IMR-90 (cell line): Measurements from ENCODE around the gene FAHD1. TPM values are rescaled to one million over a fixed set of nuclear protein-coding genes. Genes with fewer than 3 reads are reported as not detected.

Experiments used
- ATAC-seq: fragments of 200-7000 bp; cut with Tn5 transposase; 2 replicates; pipeline ENCODE4 v1.9.1; 2020; ENCODE audit warnings: low read depth, mild to moderate bottlenecking, moderate library complexity
- BruUV-seq: library from RNA; stranded (reverse); fragments of 400-500 nt; replicated peaks from 2 replicates; lab custom pipeline; 2021; lab: Mats Ljungman, UMichigan
- CTCF ChIA-PET: fragments of 300-600 bp; formaldehyde crosslinking; extraction: SDS; loops from one replicate; lab custom pipeline; 2021; ENCODE audit warnings: antibody characterized with exemption; lab: Yijun Ruan, JAX
- POLR2A ChIA-PET: fragments of 300-600 bp; sonication (Branson Sonifier 250); formaldehyde crosslinking; loops from one replicate; lab custom pipeline; 2022; ENCODE audit warnings: antibody characterized with exemption; ENCODE audit not compliant: unreplicated experiment; lab: Charles Lee
- DNase-seq: peaks from one replicate; pipeline ENCODE4 v3.0.0; 2013
- H2AFZ ChIP-seq: replicated peaks from 2 replicates; pipeline ENCODE3; 2013; ENCODE audit warnings: low read length, mild to moderate bottlenecking; ENCODE audit not compliant: poor library complexity
- H2AK5ac ChIP-seq: 2 replicates; pipeline ENCODE4 v1.6.1; 2013; ENCODE audit warnings: low read depth, low read length, inconsistent platforms
- H2AK9ac ChIP-seq: replicated peaks from 2 replicates; pipeline ENCODE3; 2013; ENCODE audit warnings: mild to moderate bottlenecking, low read depth, low read length, moderate library complexity; ENCODE audit not compliant: poor library complexity
- H2BK120ac ChIP-seq: 2 replicates; pipeline ENCODE4 v1.6.1; 2013; ENCODE audit warnings: low read depth, low read length, inconsistent platforms
- H2BK15ac ChIP-seq: 3 replicates; pipeline ENCODE4 v1.6.1; 2013; ENCODE audit warnings: low read depth, low read length, inconsistent platforms
- H2BK20ac ChIP-seq: 2 replicates; pipeline ENCODE4 v1.6.1; 2013; ENCODE audit warnings: low read depth, mild to moderate bottlenecking, inconsistent platforms, low read length, moderate library complexity
- H2BK5ac ChIP-seq: 2 replicates; pipeline ENCODE4 v1.6.1; 2013; ENCODE audit warnings: mild to moderate bottlenecking, low read depth, low read length, inconsistent platforms; ENCODE audit not compliant: poor library complexity, severe bottlenecking
- H3K14ac ChIP-seq: replicated peaks from 2 replicates; pipeline ENCODE4 v1.6.1; 2013; ENCODE audit warnings: low read depth, low read length, inconsistent platforms
- H3K18ac ChIP-seq: 2 replicates; pipeline ENCODE4 v1.6.1; 2013; ENCODE audit warnings: low read depth, low read length, control low read depth
- H3K23ac ChIP-seq: 2 replicates; pipeline ENCODE4 v1.6.1; 2013; ENCODE audit warnings: low read depth, low read length, inconsistent platforms
- H3K27ac ChIP-seq: 2 replicates; pipeline ENCODE4 v1.5.1; 2013; ENCODE audit warnings: mild to moderate bottlenecking, control low read depth, low read length; ENCODE audit not compliant: insufficient read depth
- H3K27me3 ChIP-seq: 2 replicates; pipeline ENCODE4 v1.6.1; 2013; ENCODE audit warnings: low read length; ENCODE audit not compliant: control insufficient read depth, insufficient read depth
- H3K36me3 ChIP-seq: 2 replicates; pipeline ENCODE4 v1.6.1; 2013; ENCODE audit warnings: low read length, mixed read lengths; ENCODE audit not compliant: control insufficient read depth, insufficient read depth
- H3K4ac ChIP-seq: 2 replicates; pipeline ENCODE4 v1.6.1; 2013; ENCODE audit warnings: low read depth, low read length, inconsistent platforms
- H3K4me1 ChIP-seq: 2 replicates; pipeline ENCODE4 v1.6.1; 2013; ENCODE audit warnings: low read length, mixed read lengths; ENCODE audit not compliant: control insufficient read depth, insufficient read depth
- H3K4me2 ChIP-seq: 2 replicates; pipeline ENCODE4 v1.6.1; 2013; ENCODE audit warnings: low read depth, mild to moderate bottlenecking, control low read depth, low read length, moderate library complexity
- H3K4me3 ChIP-seq: 2 replicates; pipeline ENCODE4 v1.5.1; 2013; ENCODE audit warnings: low read depth, mild to moderate bottlenecking, control low read depth, low read length, moderate library complexity; ENCODE audit not compliant: insufficient read depth
- H3K56ac ChIP-seq: 2 replicates; pipeline ENCODE4 v1.6.1; 2013; ENCODE audit warnings: low read length, inconsistent platforms; ENCODE audit not compliant: insufficient read depth; ENCODE audit errors: extremely low read depth
- H3K79me1 ChIP-seq, 2 experiments: 2 replicates each; pipeline ENCODE4 v1.6.1; 2013; ENCODE audit warnings: low read length in 2 of 2, inconsistent platforms in 1 of 2, low read depth in 1 of 2
- H3K9ac ChIP-seq: 2 replicates; pipeline ENCODE4 v1.6.1; 2013; ENCODE audit warnings: low read depth, low read length, control low read depth
- H3K9me1 ChIP-seq: 2 replicates; pipeline ENCODE4 v1.6.1; 2013; ENCODE audit warnings: low read length, inconsistent platforms; ENCODE audit not compliant: insufficient read depth
- H3K9me3 ChIP-seq: 2 replicates; pipeline ENCODE4 v1.6.1; 2013; ENCODE audit warnings: low read length; ENCODE audit not compliant: control insufficient read depth, insufficient read depth
- H4K20me1 ChIP-seq: 2 replicates; pipeline ENCODE4 v1.6.1; 2013; ENCODE audit warnings: low read length, inconsistent platforms; ENCODE audit not compliant: insufficient read depth
- H4K5ac ChIP-seq: 2 replicates; pipeline ENCODE4 v1.6.1; 2013; ENCODE audit warnings: mild to moderate bottlenecking, low read depth, low read length, control low read depth
- H4K8ac ChIP-seq, 2 experiments: 2 replicates each; pipeline ENCODE4 v1.6.1; 2013; ENCODE audit warnings: low read depth in 2 of 2, low read length in 2 of 2, control low read depth in 1 of 2, inconsistent platforms in 1 of 2
- H4K91ac ChIP-seq: 2 replicates; pipeline ENCODE4 v1.6.1; 2013; ENCODE audit warnings: low read depth, low read length, inconsistent platforms; ENCODE audit not compliant: insufficient read depth
- CEBPB ChIP-seq: IDR thresholded peaks from 2 replicates; pipeline ENCODE4 v1.6.1; 2012; ENCODE audit warnings: low read depth, low read length, improper control_type of control experiment
- CHD1 ChIP-seq: IDR thresholded peaks from 2 replicates; pipeline ENCODE4 v1.6.1; 2012; ENCODE audit warnings: low read depth, low read length, improper control_type of control experiment
- FOS ChIP-seq: fragments of 150-350 bp; IDR thresholded peaks from 2 replicates; pipeline ENCODE4 v1.6.1; 2016; ENCODE audit warnings: low read depth, low read length
- MAFK ChIP-seq: IDR thresholded peaks from 2 replicates; pipeline ENCODE4 v1.6.1; 2012; ENCODE audit warnings: low read depth, low read length, improper control_type of control experiment
- MAZ ChIP-seq: IDR thresholded peaks from 2 replicates; pipeline ENCODE4 v1.6.1; 2012; ENCODE audit warnings: low read depth, mild to moderate bottlenecking, low read length, improper control_type of control experiment, moderate library complexity, borderline replicate concordance
- MXI1 ChIP-seq: IDR thresholded peaks from 2 replicates; pipeline ENCODE4 v1.6.1; 2012; ENCODE audit warnings: low read depth, mild to moderate bottlenecking, low read length, moderate library complexity, borderline replicate concordance
- NFE2L2 ChIP-seq: fragments of 150-350 bp; IDR thresholded peaks from 2 replicates; pipeline ENCODE4 v1.6.1; 2016; ENCODE audit warnings: low read depth, mild to moderate bottlenecking, low read length
- POLR2A ChIP-seq: IDR thresholded peaks from 2 replicates; pipeline ENCODE4 v1.6.1; 2012; ENCODE audit warnings: mild to moderate bottlenecking, low read depth, low read length
- RAD21 ChIP-seq: IDR thresholded peaks from 2 replicates; pipeline ENCODE4 v1.6.1; 2012; ENCODE audit warnings: low read length, improper control_type of control experiment
- RCOR1 ChIP-seq: IDR thresholded peaks from 2 replicates; pipeline ENCODE4 v1.6.1; 2012; ENCODE audit warnings: mild to moderate bottlenecking, low read length, improper control_type of control experiment; ENCODE audit not compliant: insufficient replicate concordance
- RFX5 ChIP-seq: IDR thresholded peaks from 2 replicates; pipeline ENCODE4 v1.8.0; 2012; ENCODE audit warnings: low read depth, mild to moderate bottlenecking, low read length, moderate library complexity
- WGBS, 2 experiments: methylation state at CpG; one replicate each; pipeline versions ENCODE4 v1.1.5 to v1.1.7; 2013; ENCODE audit warnings: missing lambda C conversion rate in 2 of 2; ENCODE audit not compliant: insufficient read length in 1 of 2; ENCODE audit errors: extremely low coverage in 2 of 2; 5-methylcytosine and 5-hydroxymethylcytosine counted together
- dilution Hi-C: fragments of 300-500 bp; cut with HindIII; formaldehyde crosslinking; loops from one replicate; pipeline ENCODE4 v1.14.3; 2018; ENCODE audit warnings: low sequenced_read_pairs; ENCODE audit not compliant: unreplicated experiment
- in situ Hi-C: fragments of 300-500 bp; cut with MboI; formaldehyde crosslinking; loops from 3 replicates; pipeline ENCODE4 v1.14.3; 2019; ENCODE audit warnings: low sequenced_read_pairs, inconsistent platforms, mixed read lengths
- intact Hi-C: fragments of 100-400 bp; cut with micrococcal nuclease; formaldehyde crosslinking; loops from 2 replicates; pipeline ENCODE4 v1.10.0; 2022
- polyA plus RNA-seq, 3 experiments: library from polyadenylated mRNA; depleted of rRNA; stranded (reverse); fragments of >200 nt; gene quantifications; 2 replicates each; pipeline ENCODE4 v1.2.3, GENCODE V29; 2012; ENCODE audit warnings: low replicate concordance in 1 of 3
- total RNA-seq: library from RNA; depleted of rRNA; stranded (reverse); fragments of >200 nt; gene quantifications from 2 replicates; pipeline ENCODE4 v1.2.3, GENCODE V29; 2012
- TF ChIP-seq, protein P1 (sequence below): fragments of 150-350 bp; IDR thresholded peaks from 2 replicates; pipeline ENCODE4 v1.6.1; 2016; ENCODE audit warnings: low read depth, mild to moderate bottlenecking, low read length, moderate library complexity, borderline replicate concordance
- TF ChIP-seq, protein P2 (sequence below): conservative IDR thresholded peaks from 2 replicates; pipeline ENCODE4 v1.5.1; 2012; ENCODE audit warnings: mild to moderate bottlenecking, low read depth, low read length, improper control_type of control experiment
- TF ChIP-seq, protein P3 (sequence below): fragments of 150-350 bp; IDR thresholded peaks from 2 replicates; pipeline ENCODE4 v1.6.1; 2017; ENCODE audit warnings: mild to moderate bottlenecking, antibody characterized with exemption, low read length, low read depth

FAHD1 gene
- total and polyA plus RNA-seq, 2 of the 4 experiments (the other 2 are of a cell fraction) = 65.3 to 85.9 TPM

DNA sequence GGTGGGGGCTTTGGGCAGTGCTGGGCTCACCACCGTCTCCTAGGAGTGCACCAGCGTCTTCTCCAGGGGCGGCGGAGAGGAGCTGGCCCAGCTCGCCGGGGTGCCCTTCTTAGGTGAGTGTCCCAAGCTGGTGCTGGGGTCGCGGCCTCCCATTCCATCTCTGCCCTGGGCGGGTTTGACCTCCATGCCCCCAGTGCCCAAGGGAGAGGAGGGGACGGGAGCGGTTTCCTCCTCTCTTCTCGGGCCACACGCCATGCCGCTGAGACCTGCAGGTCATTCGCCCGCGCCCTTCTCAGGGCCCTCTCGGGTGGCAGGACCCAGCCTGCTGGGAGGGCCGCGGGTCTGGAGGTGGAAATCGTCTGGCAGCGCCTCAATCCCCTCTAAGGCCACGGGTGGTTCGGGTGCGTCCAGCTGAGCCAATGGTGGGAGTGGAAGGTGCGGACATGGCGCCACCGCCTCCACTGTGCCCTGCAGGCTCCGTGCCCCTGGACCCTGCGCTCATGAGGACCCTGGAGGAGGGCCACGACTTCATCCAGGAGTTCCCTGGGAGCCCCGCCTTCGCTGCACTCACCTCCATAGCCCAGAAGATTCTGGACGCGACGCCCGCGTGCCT lies 38.8 kb upstream of the FAHD1 start:
- peaks cover 4% of the 10 kb centered on the region; the same call in 1 of the 2 replicates for H3K9me1 ChIP-seq
- no peak overlapping the region for H2BK120ac ChIP-seq
- WGBS, 2 experiments = 96% methylated on average over 11 of the region's 38 CpGs; no CpG with 5 or more reads in 1 of the 2 experiments
- H3K4me1 ChIP-seq = no peaks in the 10 kb centered on the region
- H4K20me1 ChIP-seq = peaks cover 38% of the 10 kb centered on the region
- no peak overlapping the region for H3K18ac ChIP-seq
- H3K14ac ChIP-seq = no peak overlapping the region
- H3K27ac ChIP-seq = no peak overlapping the region
- peaks cover 12 to 38% of the 10 kb centered on the region in 2 experiments; a peak in 3 of 4 replicates for H3K79me1 ChIP-seq
- DNase-seq = no peak
- no peak overlapping the region for H2BK20ac ChIP-seq
- no peak overlapping the region for H4K5ac ChIP-seq
- H3K4me2 ChIP-seq = no peak overlapping the region
- no peak overlapping the region for H2AK5ac ChIP-seq
- BruUV-seq = no TSS peak
- POLR2A ChIA-PET = no interaction called here
- no peaks in the 10 kb centered on the region for H3K9me3 ChIP-seq
- no peak overlapping the region for H3K4ac ChIP-seq
- H3K56ac ChIP-seq = no peak overlapping the region
- no peak overlapping the region for H3K9ac ChIP-seq
- no peak overlapping the region for H3K23ac ChIP-seq
- no peak overlapping the region for H2BK15ac ChIP-seq
- in situ Hi-C loops = no loop called here
- H3K27me3 ChIP-seq = no peaks in the 10 kb centered on the region
- H3K4me3 ChIP-seq = no peak overlapping the region
- H3K36me3 ChIP-seq = peaks cover 36% of the 10 kb centered on the region
- no peak overlapping the region for H2BK5ac ChIP-seq
- H4K91ac ChIP-seq = no peak overlapping the region
- H2AFZ ChIP-seq = no peak overlapping the region
- CTCF ChIA-PET = no interaction called here
- intact Hi-C loops = no loop called here
- no peak overlapping the region for H2AK9ac ChIP-seq
- dilution Hi-C loops = no loop called here
- H4K8ac ChIP-seq = no peak overlapping the region
- no peak for ATAC-seq
- TF ChIP-seq CEBPB = no peak
- TF ChIP-seq NFE2L2 = no peak
- no peak for TF ChIP-seq MAZ
- no peak for TF ChIP-seq POLR2A
- TF ChIP-seq, protein P1, sequence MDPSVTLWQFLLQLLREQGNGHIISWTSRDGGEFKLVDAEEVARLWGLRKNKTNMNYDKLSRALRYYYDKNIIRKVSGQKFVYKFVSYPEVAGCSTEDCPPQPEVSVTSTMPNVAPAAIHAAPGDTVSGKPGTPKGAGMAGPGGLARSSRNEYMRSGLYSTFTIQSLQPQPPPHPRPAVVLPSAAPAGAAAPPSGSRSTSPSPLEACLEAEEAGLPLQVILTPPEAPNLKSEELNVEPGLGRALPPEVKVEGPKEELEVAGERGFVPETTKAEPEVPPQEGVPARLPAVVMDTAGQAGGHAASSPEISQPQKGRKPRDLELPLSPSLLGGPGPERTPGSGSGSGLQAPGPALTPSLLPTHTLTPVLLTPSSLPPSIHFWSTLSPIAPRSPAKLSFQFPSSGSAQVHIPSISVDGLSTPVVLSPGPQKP = no peak
- TF ChIP-seq, protein P2, sequence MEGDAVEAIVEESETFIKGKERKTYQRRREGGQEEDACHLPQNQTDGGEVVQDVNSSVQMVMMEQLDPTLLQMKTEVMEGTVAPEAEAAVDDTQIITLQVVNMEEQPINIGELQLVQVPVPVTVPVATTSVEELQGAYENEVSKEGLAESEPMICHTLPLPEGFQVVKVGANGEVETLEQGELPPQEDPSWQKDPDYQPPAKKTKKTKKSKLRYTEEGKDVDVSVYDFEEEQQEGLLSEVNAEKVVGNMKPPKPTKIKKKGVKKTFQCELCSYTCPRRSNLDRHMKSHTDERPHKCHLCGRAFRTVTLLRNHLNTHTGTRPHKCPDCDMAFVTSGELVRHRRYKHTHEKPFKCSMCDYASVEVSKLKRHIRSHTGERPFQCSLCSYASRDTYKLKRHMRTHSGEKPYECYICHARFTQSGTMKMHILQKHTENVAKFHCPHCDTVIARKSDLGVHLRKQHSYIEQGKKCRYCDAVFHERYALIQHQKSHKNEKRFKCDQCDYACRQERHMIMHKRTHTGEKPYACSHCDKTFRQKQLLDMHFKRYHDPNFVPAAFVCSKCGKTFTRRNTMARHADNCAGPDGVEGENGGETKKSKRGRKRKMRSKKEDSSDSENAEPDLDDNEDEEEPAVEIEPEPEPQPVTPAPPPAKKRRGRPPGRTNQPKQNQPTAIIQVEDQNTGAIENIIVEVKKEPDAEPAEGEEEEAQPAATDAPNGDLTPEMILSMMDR = no peak
- no peak for TF ChIP-seq FOS
- no peak for TF ChIP-seq MXI1
- TF ChIP-seq MAFK = no peak
- no peak for TF ChIP-seq CHD1
- TF ChIP-seq, protein P3, sequence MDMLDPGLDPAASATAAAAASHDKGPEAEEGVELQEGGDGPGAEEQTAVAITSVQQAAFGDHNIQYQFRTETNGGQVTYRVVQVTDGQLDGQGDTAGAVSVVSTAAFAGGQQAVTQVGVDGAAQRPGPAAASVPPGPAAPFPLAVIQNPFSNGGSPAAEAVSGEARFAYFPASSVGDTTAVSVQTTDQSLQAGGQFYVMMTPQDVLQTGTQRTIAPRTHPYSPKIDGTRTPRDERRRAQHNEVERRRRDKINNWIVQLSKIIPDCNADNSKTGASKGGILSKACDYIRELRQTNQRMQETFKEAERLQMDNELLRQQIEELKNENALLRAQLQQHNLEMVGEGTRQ = no peak
- TF ChIP-seq RFX5 = no peak
- no peak for TF ChIP-seq RAD21
- TF ChIP-seq RCOR1 = no peak
